GM12874 (cell line): ENCODE data around the gene PKNOX2.

ENCODE experiments used
- CTCF ChIP-seq: IDR thresholded peaks from 2 replicates; pipeline ENCODE4 v1.5.1; 2011; ENCODE audit warnings: low read depth, mild to moderate bottlenecking, control low read depth, low read length, moderate library complexity; ENCODE audit not compliant: insufficient read depth

The PKNOX2 gene

GRCh38 chr11:125447721-125448120, 283.2 kb downstream of the PKNOX2 start:
- TF ChIP-seq CTCF, result no peak

GRCh38 chr11:125448136-125448535, 283.6 kb downstream of the PKNOX2 start:
- TF ChIP-seq CTCF, result no peak

- no peak for TF ChIP-seq CTCF
Observed at GRCh38 chr11:125449565-125449964, 285.0 kb downstream of the PKNOX2 start.

- no peak for TF ChIP-seq CTCF
Observed at GRCh38 chr11:125451400-125452124, 287.0 kb downstream of the PKNOX2 start.

GRCh38 chr11:125452125-125452470, 287.5 kb downstream of the PKNOX2 start:
- TF ChIP-seq CTCF, result no peak

- TF ChIP-seq CTCF, result no peak
Observed at GRCh38 chr11:125454047-125454446, 289.5 kb downstream of the PKNOX2 start.

- no peak for TF ChIP-seq CTCF
Observed at GRCh38 chr11:125455851-125456250, 291.3 kb downstream of the PKNOX2 start.

- TF ChIP-seq CTCF, result no peak
Observed at GRCh38 chr11:125457814-125458343, 293.3 kb downstream of the PKNOX2 start.
